GM11168 (cell line): Measurements from ENCODE around the gene SLC24A5.

ENCODE experiments used
- in situ Hi-C: fragments of 300-500 bp; cut with MboI; formaldehyde crosslinking; loops from one replicate; pipeline ENCODE4 v1.12.0; 2022; ENCODE audit warnings: low sequenced_read_pairs; ENCODE audit not compliant: unreplicated experiment

Gene SLC24A5

DNA sequence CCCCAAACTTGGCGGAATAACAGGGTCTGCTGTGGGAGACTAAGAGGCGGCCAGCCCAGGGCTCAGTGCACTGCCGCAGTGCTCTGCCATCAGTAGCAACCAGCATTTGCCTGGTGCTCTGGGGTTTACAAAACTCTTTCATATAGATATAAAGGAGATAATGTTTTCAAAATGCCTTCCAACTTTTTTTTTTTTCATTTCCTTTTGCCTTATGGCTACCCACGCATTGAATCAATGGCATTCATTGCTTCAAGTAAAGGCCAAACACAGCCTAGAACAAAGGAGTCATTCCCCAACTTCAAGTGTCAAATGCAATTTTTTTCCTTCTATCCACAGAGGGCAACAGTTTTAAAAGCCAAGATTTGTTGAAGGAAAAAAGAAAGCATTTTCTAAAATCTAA is 11.6 kb upstream of the SLC24A5 start:
- in situ Hi-C loops, result no loop called here

DNA sequence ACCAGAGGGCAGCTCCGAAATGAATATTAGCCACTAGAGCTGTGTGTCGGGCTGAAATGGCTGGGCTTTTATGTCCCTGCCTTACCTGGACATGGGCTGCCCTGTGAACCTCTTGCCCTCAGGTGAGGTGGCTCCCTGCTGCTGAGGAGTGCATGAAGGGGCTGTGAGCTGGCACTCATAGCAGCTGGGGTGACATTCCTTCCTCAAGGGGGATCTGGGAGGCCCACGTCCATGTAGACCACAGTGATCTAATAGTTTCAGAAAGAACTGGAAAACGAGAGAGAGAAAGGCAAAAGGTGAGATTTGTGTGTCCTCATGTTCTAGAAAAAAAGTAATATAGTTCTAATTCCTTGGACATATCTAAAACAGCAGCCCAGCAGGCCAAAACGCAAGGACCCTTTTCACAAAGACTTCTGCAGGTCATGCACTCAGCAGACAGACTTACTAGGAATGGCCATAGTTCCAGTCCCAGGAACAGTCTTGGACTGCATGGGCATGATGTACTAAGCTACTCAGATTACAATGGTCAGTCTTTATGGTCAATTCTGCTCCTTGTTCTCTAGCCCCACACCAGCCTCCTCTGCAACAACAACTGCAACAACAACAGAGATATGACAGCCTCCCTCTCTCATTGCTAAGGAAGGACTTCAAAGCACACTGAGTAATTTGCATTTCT is 10.8 kb upstream of the SLC24A5 start:
- in situ Hi-C loops, result no loop called here

DNA sequence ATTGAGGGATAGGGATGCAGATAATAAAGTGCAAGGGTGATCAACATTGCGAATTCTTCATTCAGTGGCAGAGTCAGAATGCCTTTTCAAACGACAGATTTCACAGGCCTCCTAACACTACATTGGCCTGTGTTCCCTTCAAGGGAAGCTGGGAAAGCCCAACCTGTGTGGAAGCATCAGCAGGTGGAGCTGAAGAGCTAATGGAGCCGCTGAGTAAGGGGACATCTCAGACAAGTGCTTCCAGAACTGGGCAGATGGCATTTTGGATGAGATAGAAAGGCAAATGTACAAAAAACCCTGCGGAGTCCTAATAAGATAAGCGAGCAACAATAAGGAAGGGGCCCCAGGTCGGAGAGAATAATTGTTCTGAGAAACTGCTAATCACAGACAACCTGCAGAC is 8.5 kb upstream of the SLC24A5 start:
- in situ Hi-C loops, result no loop called here

DNA sequence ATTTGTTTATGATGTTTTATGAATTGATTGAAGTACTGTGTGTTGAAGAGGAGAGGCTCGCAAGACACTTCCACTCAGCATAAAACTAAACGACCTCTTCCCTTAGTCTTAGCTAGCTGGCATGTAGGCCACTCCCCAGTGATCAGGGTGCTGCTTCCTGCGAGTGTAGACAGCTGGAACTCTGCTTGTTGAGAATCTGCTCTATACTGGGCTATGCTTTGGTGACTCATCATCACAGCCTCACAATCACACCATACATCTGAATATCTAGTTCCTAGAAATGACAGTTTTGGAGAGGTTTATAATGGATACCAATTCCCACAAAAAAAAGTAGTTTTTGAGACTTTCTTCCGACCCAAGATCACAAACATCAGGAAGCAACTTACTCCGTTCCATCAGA is 1.5 kb upstream of the SLC24A5 start:
- in situ Hi-C loops, result no loop called here

DNA sequence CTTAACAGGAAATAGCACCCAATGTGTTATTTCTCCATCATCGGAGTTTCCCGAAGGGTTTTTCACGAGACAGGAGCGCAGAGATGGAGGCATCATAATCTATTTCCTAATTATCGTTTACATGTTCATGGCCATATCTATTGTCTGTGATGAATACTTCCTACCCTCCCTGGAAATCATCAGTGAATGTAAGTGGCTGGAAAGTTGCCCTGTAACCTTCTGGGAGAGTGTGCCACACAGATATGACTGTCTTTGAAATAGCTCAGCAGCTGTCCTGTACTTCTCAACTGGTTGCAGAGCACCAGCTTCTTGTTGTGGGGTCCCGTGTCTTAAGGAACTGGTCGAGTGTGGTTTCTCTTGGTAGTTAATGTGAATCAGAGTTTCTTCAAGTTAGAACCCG is 1.1 kb downstream of the SLC24A5 start:
- in situ Hi-C loops, result no loop called here

DNA sequence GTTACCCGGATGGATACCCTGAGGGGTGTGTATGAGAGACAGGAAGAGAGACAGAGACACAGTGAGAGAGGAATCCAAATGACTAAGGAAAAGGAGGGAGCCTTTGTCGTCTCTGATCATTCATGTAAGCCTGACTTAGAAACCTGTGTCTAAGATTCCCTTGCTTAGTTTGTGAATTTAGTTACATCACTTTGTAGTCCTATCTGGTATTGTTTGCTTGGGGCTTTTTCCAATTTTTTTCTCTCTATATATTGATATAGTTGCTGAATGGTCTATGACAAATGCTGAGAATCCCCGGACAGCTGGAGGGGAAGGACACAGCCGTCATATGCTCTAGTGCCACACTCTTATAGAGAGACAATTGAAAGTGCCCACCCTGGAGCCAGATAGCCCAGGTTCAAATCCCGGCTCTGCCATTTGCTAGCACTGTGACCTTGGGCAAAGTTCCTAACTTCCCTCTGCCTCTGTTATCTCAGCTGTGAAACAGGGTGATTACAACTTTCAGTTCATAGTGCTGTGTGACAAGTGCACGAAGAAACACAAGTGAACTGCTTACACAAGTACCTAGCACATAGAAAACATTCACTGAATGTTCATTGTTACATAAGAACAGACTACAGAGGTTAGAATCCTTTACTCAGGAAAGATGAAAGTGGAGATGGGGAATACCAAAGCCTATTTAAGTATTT is 6.0 kb downstream of the SLC24A5 start:
- in situ Hi-C loops, result no loop called here

DNA sequence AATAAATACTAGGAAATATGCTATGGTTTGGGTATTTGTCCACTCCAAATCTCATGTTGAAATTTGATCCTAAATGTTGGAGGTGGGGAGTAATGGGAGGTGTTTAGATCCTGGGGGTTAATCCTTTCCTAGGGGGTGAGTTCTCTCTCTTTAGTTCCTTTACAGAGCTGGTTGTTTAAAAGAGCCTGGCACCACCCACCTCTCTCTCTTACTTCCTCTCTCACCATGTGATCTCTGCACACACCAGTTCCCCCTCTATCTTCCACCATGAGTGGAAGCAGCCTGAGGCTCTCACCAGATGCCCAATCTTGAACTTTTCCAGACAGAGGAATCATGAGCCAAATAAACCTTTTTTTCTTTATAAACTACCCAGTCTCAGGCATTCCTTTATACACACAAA is 10.5 kb downstream of the SLC24A5 start:
- in situ Hi-C loops, result no loop called here

DNA sequence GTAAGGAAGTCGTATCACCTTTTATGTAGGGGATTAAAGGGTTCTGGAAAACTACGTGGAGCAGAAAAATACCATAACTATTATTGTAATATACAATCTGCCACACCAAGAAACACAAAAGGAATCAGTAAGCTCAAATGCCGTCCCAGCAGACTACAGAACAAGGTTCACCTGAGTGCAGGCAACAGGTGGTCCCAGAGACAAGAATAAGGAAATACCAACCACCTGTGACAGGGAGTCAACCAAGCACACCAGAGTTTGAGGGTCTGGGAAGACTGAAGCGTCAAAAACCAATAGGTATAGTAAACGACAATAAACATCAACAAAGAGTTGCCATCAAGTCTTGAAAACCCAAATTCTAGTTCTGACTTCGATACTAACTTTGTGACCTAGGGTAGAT is 12.1 kb downstream of the SLC24A5 start:
- in situ Hi-C loops, result no loop called here

DNA sequence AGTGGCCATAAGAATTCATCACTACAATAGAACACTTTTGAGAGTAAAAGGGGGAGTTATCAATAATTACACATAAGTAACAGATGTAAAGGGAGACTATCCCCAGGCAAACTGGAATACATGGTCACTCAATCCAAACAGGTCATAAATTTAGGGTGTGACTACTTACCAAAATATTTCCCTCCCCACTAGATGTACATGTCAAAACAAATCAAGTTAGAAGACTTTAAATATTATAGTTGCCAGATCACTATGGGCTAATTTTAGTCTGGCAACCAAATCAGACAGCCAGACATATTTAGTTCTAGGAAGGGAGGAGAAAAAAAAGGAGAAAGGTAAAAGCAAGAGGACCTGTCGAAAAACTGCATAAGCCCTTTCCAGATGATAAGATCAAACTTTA is 23.1 kb downstream of the SLC24A5 start:
- in situ Hi-C loops, result no loop called here

DNA sequence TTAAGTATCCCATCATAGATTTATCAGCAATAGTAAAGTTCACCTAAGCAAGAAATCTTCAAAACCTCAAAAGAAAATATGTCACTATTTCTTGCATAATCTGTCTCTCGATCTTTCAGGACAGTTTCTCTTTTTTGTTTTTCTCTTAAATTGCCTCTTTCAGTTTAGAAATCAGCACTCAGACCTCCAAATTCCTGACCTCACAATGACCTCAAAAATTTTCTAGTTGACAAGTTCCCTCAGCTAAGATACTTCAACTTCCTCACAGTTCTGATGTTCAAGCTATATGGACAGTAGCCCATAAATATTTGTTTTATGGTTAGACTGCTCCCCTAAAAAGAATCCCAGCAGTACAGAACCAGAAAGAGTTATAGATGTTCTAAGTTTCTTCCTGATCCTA is 24.1 kb downstream of the SLC24A5 start:
- in situ Hi-C loops, result no loop called here

DNA sequence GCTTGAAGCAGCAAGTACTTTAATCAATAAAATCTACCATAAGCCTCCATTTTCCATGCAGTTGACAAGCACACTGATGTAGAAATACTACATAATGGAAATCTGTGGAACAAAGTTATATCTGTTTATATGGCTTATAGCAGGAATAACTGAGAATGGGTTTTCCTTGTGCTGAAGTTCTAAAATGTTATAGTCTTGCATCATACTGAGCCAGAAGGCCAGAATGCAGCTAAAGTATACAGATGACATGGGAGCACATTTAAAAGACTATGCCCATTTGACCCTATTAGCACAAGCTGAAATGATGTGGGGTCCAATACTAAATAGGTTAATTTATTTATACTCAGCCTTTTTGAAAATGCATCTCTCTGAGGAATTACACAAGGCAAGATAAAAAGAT is 25.1 kb downstream of the SLC24A5 start:
- in situ Hi-C loops, result no loop called here

DNA sequence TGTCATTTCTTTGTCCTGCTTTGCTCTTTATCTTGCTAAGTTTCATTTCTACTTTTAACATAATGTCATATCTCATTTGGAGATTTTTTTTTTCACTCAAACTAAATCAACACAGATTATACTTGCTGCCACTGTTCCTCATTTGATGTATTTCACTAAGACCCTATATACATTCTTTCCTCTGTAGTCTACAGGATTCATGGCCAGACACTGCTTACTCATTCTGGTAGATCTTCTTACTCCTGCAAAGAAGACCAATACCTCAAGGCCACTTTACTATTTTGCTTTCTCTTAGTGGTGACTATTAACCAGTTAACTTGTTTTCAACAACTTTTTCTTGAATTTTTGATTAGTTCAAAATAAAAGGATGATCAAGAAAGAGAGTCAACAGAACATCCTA is 26.6 kb downstream of the SLC24A5 start:
- in situ Hi-C loops, result no loop called here

DNA sequence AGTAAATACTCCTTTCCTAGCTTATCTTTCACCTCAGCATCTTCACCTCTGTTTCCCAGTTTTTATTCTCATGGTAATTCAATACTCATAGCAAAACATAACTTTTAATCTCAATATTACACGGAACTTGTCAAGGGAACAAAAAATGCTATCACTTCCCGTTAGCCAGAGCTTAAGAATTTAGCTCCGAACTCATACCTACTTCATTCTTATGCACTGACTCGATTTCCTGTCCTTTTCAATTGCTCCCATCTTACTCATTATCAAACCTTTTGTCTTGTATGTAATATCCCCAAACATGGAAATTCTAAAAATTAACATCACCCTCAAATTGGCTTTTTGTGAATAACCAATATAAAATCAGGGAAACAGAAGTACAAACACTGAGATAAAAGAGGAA is 29.1 kb downstream of the SLC24A5 start:
- in situ Hi-C loops, result no loop called here

DNA sequence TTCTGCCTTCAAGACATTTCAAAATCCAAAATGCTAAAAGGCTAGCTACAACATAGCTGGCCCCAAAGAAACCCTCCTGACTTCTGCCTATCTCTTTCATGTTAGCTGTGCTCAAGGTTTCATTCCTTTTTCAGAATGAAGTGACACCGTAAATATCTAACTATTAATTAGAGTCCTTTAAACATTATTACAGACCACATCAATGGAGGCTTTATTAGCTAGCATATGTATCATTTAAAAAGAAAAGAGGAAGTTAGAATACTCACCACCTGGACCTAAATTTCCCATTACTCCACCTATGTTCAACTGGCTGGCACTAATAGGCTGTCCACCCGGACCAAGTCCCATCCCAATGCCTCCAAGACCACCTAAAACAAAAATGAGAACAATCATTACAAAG is 32.7 kb downstream of the SLC24A5 start:
- in situ Hi-C loops, result no loop called here

DNA sequence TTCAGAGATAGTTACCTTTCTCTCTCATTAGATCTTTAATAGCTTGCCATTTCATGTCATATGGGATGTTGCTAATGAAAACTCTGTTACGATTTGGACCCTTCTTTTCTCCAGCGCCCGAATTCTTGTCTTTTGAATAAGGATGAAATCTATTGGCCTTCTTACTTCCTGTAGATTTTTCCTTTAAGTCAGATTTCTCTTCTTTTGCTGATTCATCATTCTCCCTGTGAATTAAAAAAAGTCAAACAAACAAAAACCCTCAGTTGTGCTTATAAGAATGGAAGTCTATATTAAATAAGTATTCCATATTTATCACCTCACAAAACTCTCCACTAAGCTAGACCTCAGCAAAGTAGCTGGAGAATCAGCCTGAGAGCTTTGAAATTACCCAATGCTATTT is 47.8 kb downstream of the SLC24A5 start:
- in situ Hi-C loops, result no loop called here

DNA sequence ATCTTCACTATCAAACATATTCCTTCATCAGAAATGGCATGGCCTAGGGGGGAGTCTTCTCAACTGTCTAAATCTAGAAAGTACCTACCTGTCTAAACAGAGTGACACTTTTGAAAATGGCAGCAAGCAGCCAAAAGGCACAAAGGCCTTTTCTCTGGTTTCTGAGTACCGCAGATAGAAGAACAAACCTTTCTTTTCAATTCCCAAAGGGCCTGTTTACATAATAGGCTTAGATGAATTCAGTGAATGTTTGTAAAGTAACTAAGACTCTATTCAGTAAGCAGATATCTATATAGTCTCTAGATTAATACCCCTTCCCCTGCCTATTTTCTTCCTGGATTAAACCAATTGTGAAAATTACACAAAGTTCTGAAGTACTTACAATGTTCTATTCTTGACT is 50.2 kb downstream of the SLC24A5 start:
- in situ Hi-C loops, result no loop called here

DNA sequence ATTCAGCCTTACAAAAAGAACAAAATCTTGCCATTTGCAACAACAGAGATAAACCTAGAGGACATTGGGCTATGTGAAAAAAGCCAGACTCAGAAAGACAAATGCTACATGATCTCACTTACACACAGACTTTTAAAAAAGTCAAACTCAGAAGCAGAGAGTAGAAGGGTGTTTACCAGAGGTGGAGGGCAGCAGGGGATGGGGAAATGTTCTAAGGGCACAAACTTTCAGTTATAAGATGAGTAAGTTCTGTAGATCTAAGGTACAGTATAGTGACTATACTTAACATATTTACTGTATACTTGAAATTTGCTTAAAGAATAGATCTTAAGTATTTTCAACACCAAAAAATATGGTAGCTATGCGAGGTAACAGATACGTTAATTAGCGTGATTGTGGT is 54.3 kb downstream of the SLC24A5 start:
- in situ Hi-C loops, result no loop called here

DNA sequence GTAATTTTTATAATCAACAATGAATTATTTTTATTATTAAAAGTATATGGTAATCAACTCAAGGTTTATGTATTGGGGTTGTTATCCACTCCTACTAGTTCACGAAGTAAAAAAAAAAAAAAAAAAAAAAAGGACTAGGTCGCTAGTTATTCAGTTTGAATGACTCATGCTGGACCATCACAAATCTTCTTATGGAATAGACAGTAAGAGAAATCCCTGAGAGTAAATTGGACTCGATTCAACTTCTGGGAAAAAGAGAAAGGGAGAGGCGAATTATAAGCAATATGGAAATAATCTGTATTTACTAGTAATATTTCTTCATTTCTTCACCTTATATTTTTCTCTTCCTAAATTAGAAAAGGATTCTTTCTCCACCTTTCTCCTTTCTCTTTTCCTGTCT is 55.3 kb downstream of the SLC24A5 start:
- in situ Hi-C loops, result no loop called here

DNA sequence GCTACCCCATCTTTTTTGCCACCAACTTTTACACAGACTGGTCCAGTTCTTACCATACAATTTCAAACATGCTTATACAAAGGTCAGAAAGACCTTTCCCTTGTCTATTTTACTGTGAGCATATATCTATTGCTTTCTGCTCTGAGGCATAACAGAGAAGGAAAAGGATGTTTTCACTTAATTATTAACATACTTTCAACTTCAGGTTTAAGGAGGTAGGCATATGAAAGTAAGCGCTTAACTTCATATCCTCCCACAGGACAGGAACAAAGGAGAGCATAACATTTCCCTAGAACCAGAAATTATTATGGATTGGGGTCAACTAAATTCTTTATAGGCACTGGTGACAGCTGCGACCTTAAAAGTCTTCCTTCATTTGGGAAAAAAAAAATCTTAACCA is 56.2 kb downstream of the SLC24A5 start:
- in situ Hi-C loops, result no loop called here

DNA sequence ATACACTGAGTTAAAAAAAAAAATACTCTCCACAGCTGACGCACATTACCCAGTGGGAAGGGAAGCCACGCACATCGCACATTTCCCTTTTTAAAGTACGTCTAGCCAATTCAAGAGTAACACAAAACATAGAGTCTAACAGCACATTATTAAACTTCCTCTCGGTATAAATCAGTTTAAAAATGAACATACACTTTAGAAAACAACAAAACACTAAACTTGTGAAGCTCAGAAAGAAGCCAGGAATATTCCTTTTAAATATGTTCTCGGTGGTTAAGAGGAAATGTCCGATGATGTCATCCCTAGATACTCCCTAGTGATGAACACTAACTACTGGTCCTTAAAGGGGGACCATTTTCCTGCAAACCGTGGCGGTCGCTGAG is 56.6 kb downstream of the SLC24A5 start:
- in situ Hi-C loops, result no loop called here

DNA sequence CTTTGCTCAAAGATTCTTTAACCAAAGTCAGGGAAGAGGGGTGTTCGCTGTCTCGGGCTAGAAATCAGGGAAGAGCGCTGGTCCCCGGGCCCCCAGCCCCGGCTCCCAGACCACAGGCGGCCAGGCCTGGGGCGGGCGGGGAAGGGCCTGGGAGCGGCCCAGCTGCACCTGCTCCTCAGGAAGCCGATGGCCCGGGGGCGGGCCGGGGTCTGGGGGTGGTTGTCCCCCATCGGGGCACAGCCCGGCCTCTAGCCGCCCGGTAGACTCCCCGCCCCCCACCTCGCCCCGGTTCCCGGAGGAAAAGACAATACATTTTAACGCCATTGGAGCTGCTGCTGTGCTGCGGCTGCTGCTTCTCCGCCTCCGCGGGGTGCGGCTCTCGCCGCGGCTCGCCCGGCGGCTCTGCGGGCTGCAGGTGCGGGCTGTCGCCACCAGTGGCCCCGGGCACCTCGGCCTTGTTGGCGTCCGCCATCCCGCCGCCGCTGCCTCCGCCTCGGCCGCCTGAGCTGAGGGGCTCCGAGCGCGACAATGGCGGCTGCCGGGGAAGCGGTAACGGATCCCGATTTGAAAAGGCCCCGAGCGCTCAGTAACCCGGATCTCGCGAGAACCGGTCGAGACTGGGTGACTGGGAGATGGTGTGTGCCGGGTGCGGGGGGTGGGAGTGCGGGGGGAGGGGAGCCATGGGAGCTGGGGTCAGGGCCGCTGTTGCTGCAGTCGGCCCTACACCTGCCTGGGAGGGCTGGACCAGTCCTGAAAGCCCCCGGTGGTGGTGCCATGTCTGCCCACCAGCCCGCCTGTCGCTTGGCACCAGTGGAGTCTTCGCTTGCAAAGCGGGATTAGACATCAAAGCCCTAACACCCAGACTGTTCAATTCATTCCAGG is 57.2 kb downstream of the SLC24A5 start, which contains the start of gene MYEF2:
Gene MYEF2, minus strand, starts transcription at position 530 of the 882 bp plus-strand sequence. Its CDS starts 58 bp downstream, at position 472.
- in situ Hi-C loops, result no loop called here
